ENCODE data around the gene HNRNPA1.

HNRNPA1 gene

DNA sequence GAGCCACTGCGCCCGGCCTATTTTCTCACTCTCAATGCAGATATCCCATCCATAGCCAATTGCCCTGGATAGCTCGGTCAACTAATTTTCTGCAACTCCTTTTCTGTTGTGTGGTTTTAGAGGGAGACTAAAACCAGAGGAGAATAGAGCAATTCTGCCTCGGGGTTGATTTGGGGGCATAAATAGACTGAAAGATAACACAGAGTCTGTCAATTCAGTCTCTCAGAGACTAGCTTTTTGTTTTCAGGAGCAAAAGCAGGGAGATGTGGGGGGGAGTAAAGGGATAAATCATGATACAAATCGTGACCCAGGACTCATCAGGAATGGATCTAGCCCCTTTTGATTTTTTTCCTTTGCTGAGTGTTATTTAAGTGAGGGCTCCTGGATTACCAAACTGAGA is 50.9 kb downstream of the HNRNPA1 start:
- TF ChIP-seq Cebpa-rat (IDR thresholded peaks at IDR 0.05), result no peak
- no peak overlapping the region for H3K4me2 ChIP-seq
- peaks cover 42% of the 10 kb centered on the region for H3K4me1 ChIP-seq
- no peaks in the 10 kb centered on the region for H3K27me3 ChIP-seq
- peaks cover 20% of the 10 kb centered on the region; the same call in 1 of the 2 replicates for H4K20me1 ChIP-seq
- H3K4me3 ChIP-seq, result no peak overlapping the region
- H3K27ac ChIP-seq, result no peak overlapping the region
- H3K36me3 ChIP-seq, result peaks cover 45% of the 10 kb centered on the region
- no peaks in the 10 kb centered on the region for H3K9me3 ChIP-seq
- H3K9ac ChIP-seq, result no peak overlapping the region

DNA sequence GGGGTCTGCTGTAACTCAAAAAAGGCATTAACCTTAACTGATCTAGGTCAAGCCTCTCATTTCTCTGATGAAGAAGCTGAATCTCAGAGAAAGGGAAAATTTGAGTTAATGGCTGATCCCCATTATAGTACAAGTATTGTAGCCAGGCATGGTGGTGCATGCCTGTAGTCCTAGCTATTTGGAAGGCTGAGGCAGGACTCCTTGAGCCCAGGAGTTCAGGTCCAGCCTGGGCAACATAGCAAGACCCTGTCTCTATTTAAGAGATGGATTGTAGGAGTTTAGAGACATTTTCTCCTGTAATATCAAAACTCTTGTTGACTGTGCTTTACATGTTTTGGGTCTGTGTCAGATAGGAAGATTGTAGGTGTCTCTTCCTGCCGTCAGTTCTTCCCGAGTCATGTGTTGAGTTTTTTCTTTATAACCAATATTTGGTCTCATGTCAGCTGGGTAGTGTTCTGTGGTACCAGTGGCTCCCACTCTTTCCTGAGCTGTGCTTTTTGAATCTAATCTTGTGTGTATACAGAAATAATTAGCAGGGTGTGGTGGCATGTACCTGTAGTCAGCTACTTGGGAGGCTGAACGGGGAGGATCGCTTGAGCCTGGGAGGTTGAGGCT is 53.0 kb downstream of the HNRNPA1 start:
- H3K4me3 ChIP-seq, result no peak overlapping the region
- peaks cover 35% of the 10 kb centered on the region; the same call in 1 of the 2 replicates for H4K20me1 ChIP-seq
- H3K4me1 ChIP-seq, result peaks cover 29% of the 10 kb centered on the region
- H3K9me3 ChIP-seq, result no peaks in the 10 kb centered on the region
- H3K4me2 ChIP-seq, result no peak overlapping the region
- no peak for TF ChIP-seq Cebpa-rat (IDR thresholded peaks at IDR 0.05)
- no peaks in the 10 kb centered on the region for H3K27me3 ChIP-seq
- no peak overlapping the region for H3K27ac ChIP-seq
- no peak overlapping the region for H3K9ac ChIP-seq
- H3K36me3 ChIP-seq, result peaks cover 40% of the 10 kb centered on the region

Measured in BLaER1 (cell line).